Activated T-cell treated with anti-CD3 and anti-CD28 coated beads, Interleukin-2, amount 50 U/mL, for 24 hours (primary cell): ENCODE measurements around the gene CASK.

Experiments used
- DNase-seq: peaks from one replicate; pipeline ENCODE4 v3.0.0-alpha.2; 2020
- H3K27ac Mint-ChIP-seq: 2 replicates; pipeline ENCODE4 v1.8.0; 2020; ENCODE audit warnings: mild to moderate bottlenecking, mixed read lengths
- H3K27me3 Mint-ChIP-seq: 2 replicates; pipeline ENCODE4 v1.8.0; 2020; ENCODE audit warnings: mixed read lengths
- H3K36me3 Mint-ChIP-seq: 2 replicates; pipeline ENCODE4 v1.8.0; 2020; ENCODE audit warnings: low read depth, mixed read lengths
- H3K4me1 Mint-ChIP-seq: 2 replicates; pipeline ENCODE4 v1.8.0; 2020; ENCODE audit warnings: low read depth, mixed read lengths
- H3K4me3 Mint-ChIP-seq: 2 replicates; pipeline ENCODE4 v1.8.0; 2020; ENCODE audit warnings: mild to moderate bottlenecking, moderate library complexity, mixed read lengths
- H3K9me3 Mint-ChIP-seq: 2 replicates; pipeline ENCODE4 v1.8.0; 2020; ENCODE audit warnings: mixed read lengths

Gene CASK

DNA sequence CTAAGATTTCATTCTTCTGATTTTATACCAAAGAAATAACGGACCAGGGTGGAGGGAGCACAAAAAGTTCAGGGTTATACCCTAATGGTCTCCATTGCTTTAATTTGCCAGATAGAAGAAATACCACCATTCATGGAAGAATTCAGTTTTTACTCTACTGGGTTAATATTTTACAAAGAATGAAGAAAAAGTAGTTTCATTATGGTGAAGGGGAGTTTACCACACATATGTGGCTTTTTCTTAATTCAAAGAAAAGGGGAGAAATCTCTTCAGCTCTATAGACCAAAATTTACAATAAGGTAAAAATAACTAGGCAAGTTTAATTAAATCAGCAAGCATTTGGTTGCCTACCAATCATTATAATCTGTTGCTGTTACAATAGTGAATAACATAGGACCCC is 37.6 kb downstream of the CASK start:
- no peak overlapping the region for H3K4me3 Mint-ChIP-seq
- H3K9me3 Mint-ChIP-seq = peaks cover 3% of the 10 kb centered on the region
- H3K27me3 Mint-ChIP-seq = peaks cover 24% of the 10 kb centered on the region
- DNase-seq = no peak
- no peak overlapping the region for H3K27ac Mint-ChIP-seq
- peaks cover 18% of the 10 kb centered on the region for H3K36me3 Mint-ChIP-seq
- peaks cover 53% of the 10 kb centered on the region for H3K4me1 Mint-ChIP-seq

DNA sequence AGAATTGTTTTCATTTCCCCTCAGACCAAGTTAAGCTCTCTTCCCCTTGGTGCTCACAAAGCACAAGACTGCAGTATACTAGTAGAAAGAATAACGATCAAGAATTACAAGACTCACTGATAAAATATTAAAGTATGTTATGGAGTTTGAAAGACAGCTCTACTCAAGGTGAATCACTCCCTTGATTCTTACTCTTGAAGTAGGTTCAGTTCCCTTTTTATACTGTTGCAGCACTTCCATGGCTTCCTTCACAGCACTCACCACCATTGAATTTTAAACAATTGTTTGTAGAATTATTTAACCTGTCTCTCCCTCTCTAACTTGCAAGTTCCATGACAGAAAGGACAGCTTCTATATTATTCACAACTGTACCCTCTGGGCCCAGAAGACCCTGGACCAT is 42.2 kb downstream of the CASK start:
- H3K27me3 Mint-ChIP-seq = peaks cover 10% of the 10 kb centered on the region
- no peak for DNase-seq
- H3K4me3 Mint-ChIP-seq = no peak overlapping the region
- H3K4me1 Mint-ChIP-seq = peaks cover 43% of the 10 kb centered on the region
- H3K9me3 Mint-ChIP-seq = no peaks in the 10 kb centered on the region
- H3K27ac Mint-ChIP-seq = no peak overlapping the region
- no peaks in the 10 kb centered on the region for H3K36me3 Mint-ChIP-seq

DNA sequence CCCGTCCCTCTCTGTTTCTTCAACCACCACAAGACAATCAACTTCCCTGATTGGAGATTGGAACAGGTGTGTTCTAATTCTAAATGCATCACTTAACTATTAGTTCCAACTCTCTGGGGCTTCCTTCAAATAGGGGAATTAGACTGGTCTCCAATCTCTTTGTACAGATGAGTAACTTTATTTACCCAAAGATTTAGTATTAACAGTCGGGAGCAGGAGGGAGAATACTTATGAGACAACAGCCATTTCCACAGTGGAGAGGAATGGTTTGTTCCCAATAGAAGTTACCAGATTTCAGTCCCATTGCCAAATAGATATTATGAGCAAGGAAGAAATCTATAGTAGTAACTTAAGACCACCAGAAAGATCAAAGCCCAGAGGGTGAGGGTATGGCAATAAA is 46.2 kb downstream of the CASK start:
- peaks cover 13% of the 10 kb centered on the region for H3K27me3 Mint-ChIP-seq
- peaks cover 5% of the 10 kb centered on the region for H3K36me3 Mint-ChIP-seq
- H3K4me3 Mint-ChIP-seq = no peak overlapping the region
- no peak for DNase-seq
- H3K9me3 Mint-ChIP-seq = no peaks in the 10 kb centered on the region
- peaks cover 39% of the 10 kb centered on the region for H3K4me1 Mint-ChIP-seq
- H3K27ac Mint-ChIP-seq = no peak overlapping the region

DNA sequence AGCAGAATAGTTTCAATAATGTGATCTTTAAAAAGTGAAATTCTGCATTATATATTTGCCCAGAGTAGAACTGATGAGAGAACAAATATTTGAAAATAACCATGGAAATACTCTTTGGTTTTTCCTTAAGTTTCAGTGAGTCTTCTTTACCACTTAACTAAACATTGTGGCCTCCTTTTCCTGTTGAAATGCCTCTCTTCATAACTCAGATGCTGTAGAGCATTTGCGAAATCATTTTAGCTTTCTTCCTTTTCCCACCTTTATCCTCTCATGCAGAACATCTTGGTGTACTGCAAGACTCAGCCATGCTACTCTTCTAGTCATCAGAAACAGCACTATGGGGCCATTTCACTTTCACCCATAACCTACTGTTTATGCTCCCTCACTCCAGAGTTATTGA is 48.2 kb downstream of the CASK start:
- Mint-ChIP-seq H3K9me3 (no peaks in the 10 kb centered on the region), H3K4me3 (no peak overlapping the region), H3K27me3 (peaks cover 13% of the 10 kb centered on the region), H3K36me3 (peaks cover 5% of the 10 kb centered on the region), H3K4me1 (peaks cover 47% of the 10 kb centered on the region), H3K27ac (no peak overlapping the region)
- DNase-seq = no peak

DNA sequence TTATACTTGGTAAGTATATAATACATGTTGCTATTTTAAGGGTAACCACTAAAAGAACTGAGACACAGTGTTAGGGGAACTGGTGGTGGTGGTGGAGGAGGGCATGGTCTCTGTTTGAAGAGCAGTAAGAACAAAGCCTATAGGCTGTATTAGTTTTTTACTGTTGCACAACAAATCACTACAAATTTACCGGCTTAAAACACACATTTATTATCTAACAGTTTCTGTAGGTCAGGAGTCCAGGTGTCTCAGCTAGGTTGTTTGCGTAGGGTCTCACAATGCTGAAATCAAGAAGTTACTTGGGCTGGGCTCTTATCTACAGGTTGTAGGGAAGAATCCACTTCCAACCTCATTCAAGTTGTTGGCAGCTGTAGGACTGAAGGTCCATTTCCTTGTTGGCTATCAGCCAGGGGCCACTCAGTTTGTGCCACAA is 52.6 kb downstream of the CASK start:
- no peak for DNase-seq
- Mint-ChIP-seq H3K4me1 (peaks cover 57% of the 10 kb centered on the region), H3K27ac (no peak overlapping the region), H3K4me3 (no peak overlapping the region), H3K36me3 (peaks cover 5% of the 10 kb centered on the region), H3K27me3 (peaks cover 11% of the 10 kb centered on the region), H3K9me3 (no peaks in the 10 kb centered on the region)

DNA sequence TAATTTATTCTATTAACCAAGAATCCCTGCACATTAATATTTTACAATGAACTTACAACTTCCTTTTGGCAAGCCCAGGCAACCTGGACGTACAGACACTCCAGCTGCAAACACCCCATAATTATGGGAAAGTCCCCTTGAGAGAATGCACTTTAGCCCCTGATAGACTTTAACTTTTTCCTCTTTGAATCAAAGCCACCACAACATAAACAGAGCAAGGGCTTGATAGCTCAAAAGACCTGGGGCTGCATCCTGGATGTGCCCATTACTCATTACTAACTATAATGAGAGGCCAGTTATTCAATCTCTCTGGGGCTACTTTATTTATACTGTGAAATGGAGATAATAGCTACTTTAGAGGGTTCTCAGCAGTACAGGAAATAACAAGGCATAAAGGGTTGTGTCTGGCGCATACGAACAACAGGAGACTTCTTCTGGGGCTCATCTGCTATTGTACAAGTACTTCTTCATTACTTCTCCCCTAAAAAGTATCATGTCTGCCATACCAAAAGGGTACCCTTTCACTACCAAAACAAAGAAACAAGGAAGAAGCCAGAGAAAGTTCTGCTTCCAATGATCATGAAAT is 54.9 kb downstream of the CASK start:
- H3K36me3 Mint-ChIP-seq = peaks cover 2% of the 10 kb centered on the region
- peak overlapping the region; percentile 20 for H3K27ac Mint-ChIP-seq
- DNase-seq = no peak
- peaks cover 8% of the 10 kb centered on the region for H3K27me3 Mint-ChIP-seq
- peaks cover 62% of the 10 kb centered on the region for H3K4me1 Mint-ChIP-seq
- H3K4me3 Mint-ChIP-seq = no peak overlapping the region
- H3K9me3 Mint-ChIP-seq = no peaks in the 10 kb centered on the region

DNA sequence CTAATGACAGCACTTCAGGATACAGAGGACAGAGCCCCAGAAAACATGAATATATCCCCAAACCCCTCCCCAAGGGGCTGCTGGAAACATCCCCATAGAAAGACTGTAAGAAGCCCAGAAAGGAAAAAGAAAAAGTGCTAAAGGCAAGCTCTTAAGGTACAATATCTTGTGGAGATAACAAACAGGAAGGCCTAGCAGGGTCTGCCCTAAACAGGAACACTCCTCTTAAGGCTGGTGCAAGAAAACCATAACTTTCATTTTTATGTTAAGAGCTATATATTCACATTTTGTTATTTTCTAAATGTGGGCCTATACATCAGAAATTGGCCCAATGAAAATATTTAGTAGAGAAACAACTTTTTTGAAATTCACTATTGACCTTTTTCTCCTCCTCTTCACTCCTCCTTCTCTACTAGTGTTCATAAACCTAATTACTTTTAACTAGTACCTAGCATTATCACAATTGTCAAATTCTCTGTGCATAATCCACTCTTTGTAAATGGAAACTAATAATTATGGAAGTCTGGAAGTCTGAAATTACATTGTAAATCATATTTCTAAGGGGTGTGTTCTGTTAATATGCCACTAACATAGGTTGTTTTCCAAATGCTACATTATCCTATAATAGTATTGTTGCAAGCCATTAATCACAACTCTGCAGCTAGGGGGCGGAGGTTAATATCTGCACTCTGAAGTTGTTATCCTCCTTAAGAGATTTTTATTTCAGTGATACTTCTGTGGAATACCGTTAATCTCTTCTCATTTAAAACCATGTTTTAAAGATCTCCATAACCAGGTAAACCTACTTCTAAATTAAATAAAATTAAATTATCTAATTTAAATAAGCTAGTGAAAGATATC is 59.8 kb downstream of the CASK start:
- DNase-seq = no peak
- Mint-ChIP-seq H3K4me3 (no peak overlapping the region), H3K27ac (peak overlapping the region; percentile 22), H3K9me3 (no peaks in the 10 kb centered on the region), H3K36me3 (peaks cover 2% of the 10 kb centered on the region), H3K27me3 (peaks cover 5% of the 10 kb centered on the region), H3K4me1 (peaks cover 37% of the 10 kb centered on the region)

DNA sequence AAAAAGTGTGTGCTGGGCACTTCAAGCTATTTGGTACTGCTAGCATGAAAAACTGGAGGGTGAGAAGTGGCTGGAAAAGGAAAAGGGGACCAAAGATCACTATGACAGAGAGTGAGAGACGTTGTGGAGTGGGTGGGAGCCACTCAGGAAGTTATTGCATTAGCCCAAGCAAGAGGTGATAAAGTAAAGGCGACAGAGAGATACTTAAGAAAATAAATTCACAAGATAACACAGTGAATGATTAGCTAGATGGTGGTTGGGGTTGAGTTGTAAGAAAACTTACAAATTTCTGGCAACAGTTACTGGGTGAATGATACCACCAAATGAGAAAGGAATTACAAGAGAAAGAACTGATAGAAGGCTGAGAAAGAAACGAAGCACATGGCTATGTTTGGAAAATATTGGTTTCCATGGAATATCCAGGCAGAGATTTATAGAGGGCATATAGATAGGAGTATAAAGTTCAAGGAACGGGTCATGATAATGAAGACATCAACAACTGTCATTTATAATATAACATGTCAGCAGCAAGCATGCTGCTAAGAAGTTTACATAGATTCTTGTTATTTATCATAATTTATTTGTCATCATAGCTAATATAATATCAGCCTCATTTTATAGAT is 60.7 kb downstream of the CASK start:
- Mint-ChIP-seq H3K27me3 (peaks cover 6% of the 10 kb centered on the region), H3K27ac (peak overlapping the region; percentile 24), H3K9me3 (no peaks in the 10 kb centered on the region), H3K36me3 (peaks cover 2% of the 10 kb centered on the region), H3K4me1 (peaks cover 32% of the 10 kb centered on the region), H3K4me3 (no peak overlapping the region)
- no peak for DNase-seq

DNA sequence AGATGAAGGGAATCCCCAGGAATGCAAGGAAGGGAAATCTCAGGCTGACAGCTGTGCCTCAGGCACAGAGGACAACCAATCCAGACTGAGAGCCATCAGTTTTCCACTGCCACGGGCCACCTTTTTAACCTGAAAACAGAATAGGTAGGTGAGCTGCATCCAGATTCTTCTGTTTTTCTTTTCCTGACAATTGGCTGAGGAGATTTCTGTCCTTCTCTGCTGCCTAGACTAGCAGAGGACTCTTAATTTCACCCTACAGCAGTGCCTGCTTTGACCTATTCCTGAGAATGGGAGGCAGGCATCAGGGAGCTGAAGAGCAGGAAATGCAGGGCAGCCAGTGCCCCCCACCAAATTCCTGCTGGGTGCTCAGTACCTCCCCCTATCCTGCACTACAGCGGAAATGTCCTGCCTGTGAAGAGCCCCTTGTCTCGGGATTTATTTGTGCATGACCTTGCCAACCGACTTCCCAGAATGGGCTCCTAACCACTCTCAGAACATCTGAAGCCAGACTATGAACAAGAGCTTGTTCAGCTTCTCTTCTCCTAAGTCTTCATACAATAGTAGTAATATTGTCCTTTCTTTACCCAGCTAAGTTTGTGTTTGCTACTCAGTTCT is 65.1 kb downstream of the CASK start:
- Mint-ChIP-seq H3K36me3 (peaks cover 4% of the 10 kb centered on the region), H3K9me3 (no peaks in the 10 kb centered on the region), H3K4me3 (no peak overlapping the region), H3K27me3 (peaks cover 7% of the 10 kb centered on the region), H3K27ac (no peak overlapping the region), H3K4me1 (peaks cover 20% of the 10 kb centered on the region)
- no peak for DNase-seq

DNA sequence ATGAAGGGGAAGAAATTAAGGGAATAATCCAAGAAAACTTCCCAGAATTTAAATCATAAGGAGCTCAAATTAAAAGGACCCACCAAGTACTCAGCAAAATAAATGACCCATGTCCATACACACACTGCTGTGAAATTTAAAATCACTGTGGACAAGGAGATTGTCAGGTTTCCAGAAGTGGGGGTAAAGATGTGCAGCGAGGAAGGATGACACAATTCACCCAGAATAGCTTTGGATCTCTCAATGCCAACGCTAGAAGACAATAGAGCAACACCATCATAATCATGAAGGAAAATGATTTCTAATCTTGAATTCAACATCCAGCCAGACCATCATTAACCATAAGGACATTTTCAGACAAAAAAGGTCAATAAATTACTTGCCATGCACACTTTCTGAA is 65.7 kb downstream of the CASK start:
- DNase-seq = no peak
- H3K4me3 Mint-ChIP-seq = no peak overlapping the region
- H3K4me1 Mint-ChIP-seq = peaks cover 15% of the 10 kb centered on the region
- no peak overlapping the region for H3K27ac Mint-ChIP-seq
- peaks cover 7% of the 10 kb centered on the region for H3K27me3 Mint-ChIP-seq
- no peaks in the 10 kb centered on the region for H3K9me3 Mint-ChIP-seq
- H3K36me3 Mint-ChIP-seq = peaks cover 8% of the 10 kb centered on the region

DNA sequence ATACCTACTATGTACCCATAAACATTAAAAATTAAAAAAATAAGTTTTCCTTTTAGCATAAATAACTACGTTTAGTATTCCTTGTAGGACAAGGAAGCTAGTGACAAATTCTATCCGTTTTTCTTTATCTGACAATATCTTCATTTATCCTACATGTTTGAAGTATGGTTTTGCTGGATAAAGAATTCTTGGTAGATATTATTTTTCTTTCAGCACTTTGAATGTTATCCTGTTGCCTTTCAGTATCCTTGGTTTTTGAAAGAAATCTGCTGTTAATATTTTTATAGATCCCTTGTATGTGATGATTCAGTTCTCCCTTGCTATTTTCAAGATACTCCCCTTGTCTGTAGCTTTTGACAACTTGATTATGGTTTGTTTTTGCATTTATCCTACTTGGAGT is 76.6 kb downstream of the CASK start:
- Mint-ChIP-seq H3K36me3 (peaks cover 78% of the 10 kb centered on the region), H3K4me3 (no peak overlapping the region), H3K9me3 (peaks cover 39% of the 10 kb centered on the region), H3K4me1 (no peaks in the 10 kb centered on the region), H3K27me3 (peaks cover 20% of the 10 kb centered on the region), H3K27ac (no peak overlapping the region)
- no peak for DNase-seq

DNA sequence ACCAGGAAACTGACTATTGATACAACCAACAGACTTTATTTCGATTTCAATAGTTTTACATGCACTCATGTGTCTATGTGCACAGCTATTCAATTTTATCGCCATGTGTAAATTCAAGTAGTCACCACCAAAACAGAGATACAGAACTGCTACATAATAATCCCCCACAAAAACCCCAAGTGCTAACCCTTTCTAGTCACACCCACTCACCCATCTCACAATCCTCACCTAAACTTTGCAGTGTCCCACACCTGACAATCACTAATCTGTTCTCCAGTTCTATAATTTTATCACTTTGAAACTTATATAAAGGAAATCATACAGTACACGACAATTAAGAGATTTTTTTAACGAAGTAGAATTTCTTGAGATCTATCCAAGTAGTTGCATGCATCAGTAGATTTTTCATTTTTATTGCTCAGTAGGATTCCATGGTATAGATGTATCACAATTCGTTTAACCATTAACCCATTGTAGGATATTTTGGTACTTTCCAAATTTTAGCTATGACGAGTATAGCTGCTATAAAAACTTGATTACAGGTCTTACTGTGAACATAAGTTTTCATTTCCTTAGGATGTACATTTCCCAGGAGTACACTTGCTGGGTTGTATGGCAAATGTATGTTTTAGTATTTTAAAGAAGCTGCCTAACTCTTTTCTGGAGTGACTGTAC is 85.9 kb downstream of the CASK start:
- H3K27me3 Mint-ChIP-seq = peaks cover 20% of the 10 kb centered on the region
- no peak overlapping the region for H3K27ac Mint-ChIP-seq
- peaks cover 6% of the 10 kb centered on the region for H3K9me3 Mint-ChIP-seq
- H3K4me3 Mint-ChIP-seq = no peak overlapping the region
- H3K4me1 Mint-ChIP-seq = peaks cover 16% of the 10 kb centered on the region
- DNase-seq = no peak
- H3K36me3 Mint-ChIP-seq = peaks cover 34% of the 10 kb centered on the region

DNA sequence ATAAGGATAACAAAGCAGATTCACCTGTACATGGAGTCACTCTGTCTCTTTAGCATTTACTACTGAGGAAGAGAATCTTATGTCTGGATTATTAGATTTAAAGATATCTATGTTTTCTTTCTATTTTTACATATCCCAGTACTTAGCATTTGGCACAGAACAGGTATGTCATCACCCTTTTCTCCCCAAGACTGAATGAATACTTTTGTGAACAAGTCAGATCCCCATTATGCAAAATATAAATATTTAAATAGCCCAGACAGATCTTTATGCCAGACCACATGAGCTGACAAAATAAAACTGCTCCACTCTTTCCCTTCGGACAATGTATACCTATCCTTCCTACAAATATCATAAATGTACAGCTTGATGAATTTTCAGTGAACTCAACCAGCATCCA is 94.5 kb downstream of the CASK start:
- H3K4me1 Mint-ChIP-seq = peaks cover 21% of the 10 kb centered on the region
- no peaks in the 10 kb centered on the region for H3K9me3 Mint-ChIP-seq
- H3K4me3 Mint-ChIP-seq = no peak overlapping the region
- H3K27ac Mint-ChIP-seq = no peak overlapping the region
- DNase-seq = no peak
- H3K36me3 Mint-ChIP-seq = peaks cover 17% of the 10 kb centered on the region
- peaks cover 21% of the 10 kb centered on the region for H3K27me3 Mint-ChIP-seq

DNA sequence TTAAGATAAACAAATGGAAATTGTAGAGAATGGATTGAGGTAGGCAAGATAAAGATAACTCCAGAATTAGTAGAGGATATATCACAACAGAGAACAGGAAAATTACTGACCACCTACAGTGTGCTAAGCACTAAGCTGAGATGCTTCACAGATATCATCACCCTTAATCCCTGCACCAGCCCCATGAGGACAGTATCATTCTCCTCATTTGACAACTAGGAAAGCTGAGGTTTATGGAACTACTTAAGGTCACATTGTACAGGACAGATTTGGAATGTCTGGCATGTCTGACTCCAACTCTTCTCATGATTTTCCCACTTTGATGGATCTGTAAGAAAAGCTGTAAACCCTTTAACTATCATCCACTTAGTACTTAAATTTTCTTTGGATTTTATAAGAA is 95.5 kb downstream of the CASK start:
- H3K27ac Mint-ChIP-seq = no peak overlapping the region
- no peak overlapping the region for H3K4me3 Mint-ChIP-seq
- peaks cover 21% of the 10 kb centered on the region for H3K4me1 Mint-ChIP-seq
- H3K9me3 Mint-ChIP-seq = no peaks in the 10 kb centered on the region
- DNase-seq = no peak
- peaks cover 17% of the 10 kb centered on the region for H3K27me3 Mint-ChIP-seq
- H3K36me3 Mint-ChIP-seq = peaks cover 15% of the 10 kb centered on the region
